CD4-positive, alpha-beta T cell treated with Interleukin-4 for 1 hour (primary cell): ENCODE data around the gene RHO.
"Not testable (repeated sequence)": the region's sequence is repeated elsewhere in the genome, so short reads cannot be mapped to it uniquely, and the experiment has no call there.

Experiments
- DNase-seq, 2 donors: peaks; one replicate each; pipeline ENCODE4 v3.0.0-alpha.2; 2020 to 2022

Gene RHO

GRCh38 chr3:129545951-129546350, 17.5 kb downstream of the RHO start:
- DNase-seq = not testable (repeated sequence)

GRCh38 chr3:129547241-129547640, 18.8 kb downstream of the RHO start:
- no peak for DNase-seq

GRCh38 chr3:129548104-129548965, 19.9 kb downstream of the RHO start:
- DNase-seq = no peak

- DNase-seq = peak in 1 of 2 donors; percentile 35
Observed at GRCh38 chr3:129549006-129549800, 20.8 kb downstream of the RHO start.

GRCh38 chr3:129549805-129550204, 21.4 kb downstream of the RHO start:
- DNase-seq = no peak

GRCh38 chr3:129552287-129553050, 24.0 kb downstream of the RHO start:
- no peak for DNase-seq

- DNase-seq = no peak
Observed at GRCh38 chr3:129553171-129553570, 24.7 kb downstream of the RHO start.

- peak in 1 of 2 donors; percentile 25 for DNase-seq
Observed at GRCh38 chr3:129553719-129554118, 25.3 kb downstream of the RHO start.

GRCh38 chr3:129554356-129555152, 26.1 kb downstream of the RHO start:
- no peak for DNase-seq

GRCh38 chr3:129555153-129555550, 26.7 kb downstream of the RHO start:
- DNase-seq = no peak

- no peak for DNase-seq
Observed at GRCh38 chr3:129555616-129556357, 27.3 kb downstream of the RHO start.

GRCh38 chr3:129556358-129556695, 27.9 kb downstream of the RHO start:
- no peak for DNase-seq

- DNase-seq = no peak
Observed at GRCh38 chr3:129556890-129557547, 28.6 kb downstream of the RHO start.

GRCh38 chr3:129557548-129557894, 29.1 kb downstream of the RHO start:
- DNase-seq = no peak

- DNase-seq = no peak
Observed at GRCh38 chr3:129558081-129558771, 29.8 kb downstream of the RHO start.

- no peak for DNase-seq
Observed at GRCh38 chr3:129558772-129559564, 30.5 kb downstream of the RHO start.

GRCh38 chr3:129559565-129560079, 31.2 kb downstream of the RHO start:
- DNase-seq = no peak

GRCh38 chr3:129560269-129560787, 31.9 kb downstream of the RHO start:
- no peak for DNase-seq

- DNase-seq = no peak
Observed at GRCh38 chr3:129560911-129561594, 32.6 kb downstream of the RHO start.
